Neural crest cell (in vitro differentiated cells): Measurements from ENCODE around the gene CEP131. TPM values are rescaled to one million over a fixed set of nuclear protein-coding genes. Genes with fewer than 3 reads are reported as not detected.

Source experiments
- DNase-seq: peaks from one replicate; pipeline ENCODE4 v3.0.0; 2021; ENCODE audit warnings: low read depth, mixed read lengths, low spot score
- H3K27ac Mint-ChIP-seq: one replicate; pipeline ENCODE4 v1.8.0; 2021; ENCODE audit warnings: mild to moderate bottlenecking, mixed read lengths; ENCODE audit not compliant: unreplicated experiment
- H3K27me3 Mint-ChIP-seq: 2 replicates; pipeline ENCODE4 v1.8.0; 2021; ENCODE audit warnings: low read depth, mild to moderate bottlenecking, mixed read lengths
- H3K36me3 Mint-ChIP-seq: 2 replicates; pipeline ENCODE4 v1.8.0; 2021; ENCODE audit warnings: low read depth, mild to moderate bottlenecking, mixed read lengths
- H3K4me1 Mint-ChIP-seq: 2 replicates; pipeline ENCODE4 v1.8.0; 2021; ENCODE audit warnings: mixed read lengths
- H3K4me3 Mint-ChIP-seq: one replicate; pipeline ENCODE4 v1.8.0; 2021; ENCODE audit warnings: mild to moderate bottlenecking, mixed read lengths
- H3K9me3 Mint-ChIP-seq: 2 replicates; pipeline ENCODE4 v1.8.0; 2021; ENCODE audit warnings: mixed read lengths
- total RNA-seq: library from RNA; stranded (reverse); gene quantifications from 2 replicates; pipeline ENCODE4 v1.2.1, GENCODE V29; 2021
- TF ChIP-seq, protein P1 (sequence below): fragments of 200-600 bp; sonication (generic); conservative IDR thresholded peaks from 2 replicates; pipeline ENCODE4 v1.5.0; 2021; ENCODE audit warnings: antibody characterized with exemption, mild to moderate bottlenecking

Gene CEP131
- total RNA-seq, 1 donor from 2014 or later: 42.5 TPM

DNA sequence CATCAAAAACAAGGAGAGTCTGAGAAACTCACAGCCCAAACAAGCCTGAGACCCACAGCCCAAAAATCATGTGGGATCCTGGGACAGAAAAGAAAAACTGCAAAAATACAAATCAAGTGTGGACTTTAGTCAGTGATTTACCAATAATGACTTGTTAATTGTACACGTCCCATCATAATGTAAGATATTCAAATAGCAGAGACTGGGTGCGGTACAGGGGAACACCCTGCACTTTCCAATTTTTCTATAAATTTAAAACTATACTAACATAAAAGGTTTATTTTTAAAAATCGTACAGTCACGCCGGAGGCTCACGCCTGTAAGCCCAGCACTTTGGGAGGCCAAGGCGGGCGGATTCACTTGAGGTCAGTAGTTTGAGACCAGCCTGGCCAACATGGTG is 8.8 kb downstream of the CEP131 start:
- TF ChIP-seq, protein P1, sequence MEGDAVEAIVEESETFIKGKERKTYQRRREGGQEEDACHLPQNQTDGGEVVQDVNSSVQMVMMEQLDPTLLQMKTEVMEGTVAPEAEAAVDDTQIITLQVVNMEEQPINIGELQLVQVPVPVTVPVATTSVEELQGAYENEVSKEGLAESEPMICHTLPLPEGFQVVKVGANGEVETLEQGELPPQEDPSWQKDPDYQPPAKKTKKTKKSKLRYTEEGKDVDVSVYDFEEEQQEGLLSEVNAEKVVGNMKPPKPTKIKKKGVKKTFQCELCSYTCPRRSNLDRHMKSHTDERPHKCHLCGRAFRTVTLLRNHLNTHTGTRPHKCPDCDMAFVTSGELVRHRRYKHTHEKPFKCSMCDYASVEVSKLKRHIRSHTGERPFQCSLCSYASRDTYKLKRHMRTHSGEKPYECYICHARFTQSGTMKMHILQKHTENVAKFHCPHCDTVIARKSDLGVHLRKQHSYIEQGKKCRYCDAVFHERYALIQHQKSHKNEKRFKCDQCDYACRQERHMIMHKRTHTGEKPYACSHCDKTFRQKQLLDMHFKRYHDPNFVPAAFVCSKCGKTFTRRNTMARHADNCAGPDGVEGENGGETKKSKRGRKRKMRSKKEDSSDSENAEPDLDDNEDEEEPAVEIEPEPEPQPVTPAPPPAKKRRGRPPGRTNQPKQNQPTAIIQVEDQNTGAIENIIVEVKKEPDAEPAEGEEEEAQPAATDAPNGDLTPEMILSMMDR: no peak
- no peak overlapping the region for H3K4me3 Mint-ChIP-seq
- no peak overlapping the region for H3K27ac Mint-ChIP-seq
- H3K4me1 Mint-ChIP-seq: peaks cover 5% of the 10 kb centered on the region
- no peaks in the 10 kb centered on the region for H3K27me3 Mint-ChIP-seq
- no peaks in the 10 kb centered on the region for H3K9me3 Mint-ChIP-seq
- no peaks in the 10 kb centered on the region for H3K36me3 Mint-ChIP-seq
- no peak for DNase-seq

DNA sequence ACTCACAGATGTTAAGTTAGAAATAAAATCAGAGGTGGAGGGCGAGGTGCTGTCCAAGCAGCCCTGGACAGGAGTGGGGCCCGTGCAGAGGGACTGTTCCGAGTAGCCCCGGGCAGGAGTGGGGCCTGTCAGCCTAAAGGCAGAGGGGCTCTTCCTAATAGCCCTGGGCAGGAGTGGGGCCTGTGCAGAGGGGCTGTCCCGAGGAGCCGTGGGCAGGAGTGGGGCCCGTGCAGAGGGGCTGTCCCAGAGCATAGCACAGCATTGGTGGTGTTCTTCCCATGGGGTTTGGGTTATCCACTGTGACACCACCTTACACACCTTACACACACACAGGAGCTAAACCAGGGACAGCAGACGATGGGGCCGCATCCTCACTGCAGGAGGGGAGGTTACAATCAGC is 10.4 kb downstream of the CEP131 start:
- H3K27me3 Mint-ChIP-seq: no peaks in the 10 kb centered on the region
- H3K27ac Mint-ChIP-seq: no peak overlapping the region
- H3K36me3 Mint-ChIP-seq: no peaks in the 10 kb centered on the region
- no peak overlapping the region for H3K4me3 Mint-ChIP-seq
- DNase-seq: no peak
- no peaks in the 10 kb centered on the region for H3K9me3 Mint-ChIP-seq
- peaks cover 5% of the 10 kb centered on the region for H3K4me1 Mint-ChIP-seq
- TF ChIP-seq, protein P1: no peak

DNA sequence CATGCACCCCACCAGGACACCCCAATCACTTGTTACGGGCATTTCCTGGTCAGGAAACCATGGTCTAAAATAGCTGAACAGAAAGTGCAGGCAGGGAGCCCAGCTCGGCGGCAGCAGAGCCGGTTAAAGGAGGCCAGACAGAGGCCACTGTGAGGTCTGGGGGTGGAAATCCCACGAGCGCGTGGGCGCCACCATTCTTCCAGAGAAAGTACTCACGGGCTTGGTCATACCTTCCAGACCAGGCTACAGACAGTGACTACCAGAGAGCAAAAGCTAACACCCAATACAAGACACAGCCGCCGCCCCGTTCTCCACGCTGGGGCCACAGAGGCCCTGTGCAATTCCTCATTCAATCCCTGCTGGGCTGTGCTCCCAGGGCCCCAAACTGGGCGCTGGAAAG is 11.9 kb downstream of the CEP131 start:
- Mint-ChIP-seq H3K36me3 (no peaks in the 10 kb centered on the region), H3K9me3 (no peaks in the 10 kb centered on the region), H3K4me3 (no peak overlapping the region), H3K4me1 (peaks cover 5% of the 10 kb centered on the region), H3K27me3 (no peaks in the 10 kb centered on the region), H3K27ac (no peak overlapping the region)
- DNase-seq: no peak
- TF ChIP-seq, protein P1: no peak

DNA sequence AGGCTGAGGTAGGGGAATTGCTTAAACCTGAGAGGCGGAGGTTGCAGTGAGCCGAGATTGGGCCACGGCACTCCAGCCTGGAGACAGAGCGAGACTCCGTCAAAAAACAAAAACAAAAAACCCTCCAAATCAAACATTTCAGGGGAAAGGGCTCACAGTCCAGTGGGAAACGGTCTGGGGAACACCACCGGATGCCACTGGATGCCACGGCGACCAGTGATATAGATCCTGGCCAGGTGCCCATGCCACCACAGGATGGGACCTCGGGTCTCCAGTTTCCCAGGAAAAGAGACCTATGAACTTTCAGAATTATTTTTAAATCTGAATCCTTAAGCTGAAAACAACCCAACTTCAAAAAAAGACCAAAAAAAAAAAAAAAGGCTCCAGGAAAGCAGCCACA is 12.3 kb downstream of the CEP131 start:
- Mint-ChIP-seq H3K27me3 (no peaks in the 10 kb centered on the region), H3K4me3 (no peak overlapping the region), H3K36me3 (no peaks in the 10 kb centered on the region), H3K4me1 (peaks cover 5% of the 10 kb centered on the region), H3K27ac (no peak overlapping the region), H3K9me3 (no peaks in the 10 kb centered on the region)
- TF ChIP-seq, protein P1: no peak
- DNase-seq: no peak

DNA sequence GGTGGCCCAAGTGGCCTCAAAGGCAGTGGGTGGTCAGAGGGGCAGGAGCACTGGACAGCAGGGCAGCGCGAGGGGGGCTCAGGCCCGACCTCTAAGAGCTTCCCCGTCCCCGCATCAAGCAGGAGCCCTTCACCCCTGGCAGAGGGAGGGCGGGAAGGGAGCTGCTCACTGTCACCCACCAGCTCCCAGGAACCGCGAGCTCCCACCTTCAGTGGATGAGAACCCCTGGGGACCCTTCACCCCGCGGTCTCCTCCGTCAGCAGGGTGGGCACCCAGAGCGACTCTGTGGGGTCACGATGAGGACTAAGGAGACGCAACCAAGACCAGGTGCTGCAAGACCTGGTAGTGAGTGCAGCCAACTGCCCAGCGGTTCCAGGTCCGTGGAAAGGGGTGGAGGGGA is 13.6 kb downstream of the CEP131 start:
- no peaks in the 10 kb centered on the region for H3K36me3 Mint-ChIP-seq
- H3K27me3 Mint-ChIP-seq: no peaks in the 10 kb centered on the region
- TF ChIP-seq, protein P1: no peak
- H3K4me1 Mint-ChIP-seq: peaks cover 5% of the 10 kb centered on the region
- no peaks in the 10 kb centered on the region for H3K9me3 Mint-ChIP-seq
- H3K4me3 Mint-ChIP-seq: no peak overlapping the region
- DNase-seq: no peak
- H3K27ac Mint-ChIP-seq: no peak overlapping the region

DNA sequence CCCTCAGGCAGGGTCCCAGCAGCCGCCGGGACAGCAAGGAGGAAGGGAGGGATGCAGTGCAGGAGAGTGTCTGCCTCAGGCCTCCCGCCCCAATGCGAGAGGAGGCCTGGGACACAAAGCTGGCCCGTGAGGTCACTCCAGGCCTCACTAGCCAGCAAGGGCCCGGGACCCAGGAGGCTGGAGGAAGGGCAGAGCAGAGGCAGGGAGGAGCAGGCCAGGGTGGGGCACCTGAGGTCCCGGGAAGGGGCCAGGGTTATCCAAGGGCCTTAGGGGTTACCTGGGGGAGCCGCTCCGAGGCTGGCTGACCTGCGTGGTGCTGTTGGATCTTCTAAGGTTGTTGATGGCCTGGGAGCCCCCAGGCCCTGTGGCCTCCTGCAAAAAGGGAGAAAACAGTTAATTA is 14.1 kb downstream of the CEP131 start:
- Mint-ChIP-seq H3K27me3 (no peaks in the 10 kb centered on the region), H3K27ac (no peak overlapping the region), H3K9me3 (no peaks in the 10 kb centered on the region), H3K36me3 (no peaks in the 10 kb centered on the region), H3K4me1 (peaks cover 5% of the 10 kb centered on the region), H3K4me3 (no peak overlapping the region)
- DNase-seq: no peak
- TF ChIP-seq, protein P1: no peak
